Measurements from ENCODE around the gene CHCHD3. TPM values are rescaled to one million over a fixed set of nuclear protein-coding genes. Genes with fewer than 3 reads are reported as not detected.

CHCHD3 gene
- total RNA-seq, 1 donor, result 99.7 TPM

DNA sequence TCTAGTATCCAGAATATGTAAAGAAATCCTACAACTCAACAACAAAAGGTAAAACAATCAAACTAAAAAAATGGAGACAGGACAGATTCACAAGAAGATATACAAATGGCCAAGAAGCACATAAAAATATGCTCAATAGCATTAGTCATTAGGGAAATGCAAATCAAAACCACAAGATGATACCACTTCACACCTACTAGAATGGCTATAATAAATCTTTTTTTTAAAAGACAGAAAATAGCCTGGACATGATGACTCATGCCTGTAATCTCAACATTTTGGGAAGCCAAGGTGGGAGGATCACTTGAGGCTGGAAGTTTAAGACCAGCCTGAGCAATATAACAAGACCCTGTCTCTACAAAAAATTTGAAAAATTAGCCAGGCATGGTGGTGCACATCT lies 27.9 kb upstream of the CHCHD3 start:
- DNase-seq (ENCODE audit: low read depth), result peak; percentile 6
- H3K4me3 ChIP-seq (ENCODE audit: low read depth, low read length), result no peak overlapping the region
- TF ChIP-seq CTCF (IDR thresholded peaks at IDR 0.05; ENCODE audit: insufficient read depth, low read length), result no peak

DNA sequence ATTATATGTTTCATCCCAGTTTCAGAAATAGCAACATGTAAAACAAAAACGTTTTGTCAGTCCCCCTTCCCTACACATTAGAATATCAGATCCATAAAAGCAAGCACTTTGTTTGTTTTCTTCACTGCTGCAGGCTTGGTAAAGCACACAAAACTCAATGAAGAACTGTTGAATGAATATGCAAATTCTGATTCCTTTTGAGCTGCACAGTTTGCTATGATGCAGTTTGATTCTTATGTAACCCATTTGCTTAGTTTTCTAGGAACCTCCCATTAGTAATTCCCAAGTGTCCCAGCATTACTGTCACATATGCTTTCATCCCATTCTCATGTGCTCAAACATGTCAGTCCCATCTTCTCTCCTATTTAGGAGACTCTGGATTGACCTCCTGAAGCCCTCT lies 26.1 kb upstream of the CHCHD3 start:
- TF ChIP-seq CTCF (IDR thresholded peaks at IDR 0.05; ENCODE audit: insufficient read depth, low read length), result no peak
- no peak for DNase-seq (ENCODE audit: low read depth)
- H3K4me3 ChIP-seq (ENCODE audit: low read depth, low read length), result no peak overlapping the region

GRCh38 chr7:133102276-133103060 lies 20.6 kb upstream of the CHCHD3 start:
- TF ChIP-seq CTCF (IDR thresholded peaks at IDR 0.05; ENCODE audit: insufficient read depth, low read length), result no peak
- no peak overlapping the region for H3K4me3 ChIP-seq (ENCODE audit: low read depth, low read length)
- DNase-seq (ENCODE audit: low read depth), result no peak

DNA sequence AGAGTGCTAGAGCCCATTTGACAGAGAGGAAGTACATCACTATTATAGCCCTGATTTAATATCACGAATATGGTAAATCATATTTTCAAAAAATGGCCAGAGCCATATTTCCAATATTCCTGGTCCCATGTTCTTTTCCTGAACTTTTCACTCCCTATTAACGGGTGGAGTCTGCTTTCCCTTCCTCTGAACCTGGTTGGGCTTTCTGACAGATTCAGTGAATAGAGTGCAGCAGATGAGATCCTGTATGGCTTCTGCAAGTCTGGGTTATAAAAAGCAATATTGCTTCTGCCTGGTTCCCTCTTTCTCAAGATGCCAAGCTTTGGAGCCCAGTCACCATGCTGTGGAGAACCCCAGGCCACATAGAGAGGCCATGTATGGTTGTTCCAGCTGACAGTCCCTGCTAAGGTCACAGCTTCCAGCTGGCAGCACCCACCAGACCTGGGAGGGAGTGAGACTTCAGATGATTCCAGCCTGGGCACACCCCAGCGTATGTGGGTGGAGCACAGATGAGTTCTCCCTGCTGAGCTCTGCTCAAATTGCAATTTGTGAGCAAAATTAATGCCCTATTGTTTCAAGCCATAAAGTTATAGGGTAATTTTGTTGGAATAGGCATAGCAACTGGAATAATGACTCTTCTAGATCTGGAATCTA lies 17.9 kb upstream of the CHCHD3 start:
- DNase-seq (ENCODE audit: low read depth), result no peak
- no peak for TF ChIP-seq CTCF (IDR thresholded peaks at IDR 0.05; ENCODE audit: insufficient read depth, low read length)
- no peak overlapping the region for H3K4me3 ChIP-seq (ENCODE audit: low read depth, low read length)

DNA sequence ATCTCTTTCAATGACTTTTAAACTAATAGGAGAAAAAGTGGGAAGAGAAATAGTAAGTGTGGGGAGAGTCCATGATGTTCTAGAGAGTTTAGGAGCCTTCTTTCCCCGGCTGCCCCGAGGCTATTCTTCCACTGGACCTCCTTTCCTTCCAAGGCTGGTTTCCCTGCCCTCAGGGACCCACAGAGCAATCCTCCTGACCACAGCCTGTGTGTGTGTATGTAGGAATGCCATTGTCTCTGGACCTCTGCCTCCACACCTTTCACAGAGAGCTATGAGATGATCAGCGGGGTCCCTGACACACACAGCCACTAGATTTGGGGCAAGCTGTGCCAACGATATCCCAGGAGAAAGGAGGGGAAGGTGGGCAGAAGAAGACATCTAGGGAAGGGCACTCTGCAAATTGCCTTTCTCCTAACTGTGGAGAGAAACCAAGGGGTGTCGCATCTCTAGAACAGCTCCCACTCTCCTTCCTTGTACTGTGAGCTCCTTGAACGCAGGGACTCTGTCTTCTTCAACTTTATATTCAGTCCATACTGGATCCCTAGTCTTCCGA lies 13.3 kb upstream of the CHCHD3 start:
- TF ChIP-seq CTCF (IDR thresholded peaks at IDR 0.05; ENCODE audit: insufficient read depth, low read length), result no peak
- no peak overlapping the region for H3K4me3 ChIP-seq (ENCODE audit: low read depth, low read length)
- DNase-seq (ENCODE audit: low read depth), result no peak

DNA sequence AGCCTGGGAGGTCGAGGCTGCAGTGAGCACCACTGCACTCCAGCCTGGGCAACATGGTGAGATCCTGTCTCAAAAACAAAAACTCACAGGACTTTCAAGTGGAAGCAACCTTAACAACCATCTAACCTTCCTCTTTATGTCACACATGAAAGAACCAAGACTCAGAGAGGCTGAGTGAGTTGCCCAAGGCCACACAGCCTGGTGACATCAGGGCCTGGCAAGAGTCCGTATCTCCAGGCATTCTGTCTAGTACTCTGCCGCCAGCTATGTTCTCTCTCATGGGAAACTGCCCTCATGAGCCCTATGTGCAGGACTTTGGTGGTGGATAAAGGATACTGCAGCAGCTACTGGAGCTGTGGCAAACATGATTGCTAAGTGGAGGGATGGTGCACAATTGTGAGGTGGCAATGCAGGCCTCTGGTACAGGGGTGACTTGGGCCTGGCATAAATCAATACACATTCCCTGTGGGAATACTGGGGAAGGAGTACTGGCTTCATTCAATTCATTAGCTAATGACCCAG lies 10.1 kb upstream of the CHCHD3 start:
- no peak for TF ChIP-seq CTCF (IDR thresholded peaks at IDR 0.05; ENCODE audit: insufficient read depth, low read length)
- no peak overlapping the region for H3K4me3 ChIP-seq (ENCODE audit: low read depth, low read length)
- DNase-seq (ENCODE audit: low read depth), result no peak
